RWPE2 (cell line): Measurements from ENCODE around the gene PHACTR4.
"Not testable (repeated sequence)": the region's sequence is repeated elsewhere in the genome, so short reads cannot be mapped to it uniquely, and the experiment has no call there.

Experiments used
- ATAC-seq: fragments of 200-7000 bp; cut with Tn5 transposase; 3 replicates; pipeline ENCODE4 v1.9.1; 2021; ENCODE audit warnings: low read depth
- DNase-seq: peaks from one replicate; pipeline ENCODE4 v3.0.0-alpha.2; 2020; ENCODE audit warnings: low spot score
- H3K27ac ChIP-seq: fragments of 450-650 bp; 2 replicates; pipeline ENCODE4 v1.5.1; 2017; ENCODE audit warnings: mild to moderate bottlenecking; ENCODE audit not compliant: poor library complexity, severe bottlenecking
- H3K27me3 ChIP-seq: fragments of 250-450 bp; sonication (Bioruptor Pico); 2 replicates; pipeline ENCODE4 v1.5.1; 2021; ENCODE audit warnings: mild to moderate bottlenecking, moderate library complexity; ENCODE audit not compliant: insufficient read depth, poor library complexity, severe bottlenecking
- H3K36me3 ChIP-seq: fragments of 250-450 bp; sonication (Bioruptor Pico); 2 replicates; pipeline ENCODE4 v1.5.1; 2020; ENCODE audit warnings: low read depth, mild to moderate bottlenecking, moderate library complexity
- H3K4me1 ChIP-seq: fragments of 250-450 bp; sonication (Bioruptor Pico); 2 replicates; pipeline ENCODE4 v1.5.1; 2021; ENCODE audit warnings: mild to moderate bottlenecking, moderate library complexity; ENCODE audit not compliant: insufficient read depth, poor library complexity, severe bottlenecking
- H3K4me3 ChIP-seq: fragments of 250-450 bp; sonication (Bioruptor Pico); 2 replicates; pipeline ENCODE4 v1.5.1; 2021; ENCODE audit warnings: mild to moderate bottlenecking, moderate library complexity; ENCODE audit not compliant: severe bottlenecking
- H3K9me3 ChIP-seq: fragments of 250-450 bp; sonication (Bioruptor Pico); 2 replicates; pipeline ENCODE4 v1.5.1; 2021; ENCODE audit warnings: mild to moderate bottlenecking, moderate library complexity; ENCODE audit not compliant: severe bottlenecking
- TF ChIP-seq, protein P1 (sequence below): fragments of 450-650 bp; IDR thresholded peaks from one replicate; pipeline ENCODE4 v1.5.1; 2017; ENCODE audit warnings: mild to moderate bottlenecking, moderate library complexity; ENCODE audit not compliant: poor library complexity, severe bottlenecking

The PHACTR4 gene

DNA sequence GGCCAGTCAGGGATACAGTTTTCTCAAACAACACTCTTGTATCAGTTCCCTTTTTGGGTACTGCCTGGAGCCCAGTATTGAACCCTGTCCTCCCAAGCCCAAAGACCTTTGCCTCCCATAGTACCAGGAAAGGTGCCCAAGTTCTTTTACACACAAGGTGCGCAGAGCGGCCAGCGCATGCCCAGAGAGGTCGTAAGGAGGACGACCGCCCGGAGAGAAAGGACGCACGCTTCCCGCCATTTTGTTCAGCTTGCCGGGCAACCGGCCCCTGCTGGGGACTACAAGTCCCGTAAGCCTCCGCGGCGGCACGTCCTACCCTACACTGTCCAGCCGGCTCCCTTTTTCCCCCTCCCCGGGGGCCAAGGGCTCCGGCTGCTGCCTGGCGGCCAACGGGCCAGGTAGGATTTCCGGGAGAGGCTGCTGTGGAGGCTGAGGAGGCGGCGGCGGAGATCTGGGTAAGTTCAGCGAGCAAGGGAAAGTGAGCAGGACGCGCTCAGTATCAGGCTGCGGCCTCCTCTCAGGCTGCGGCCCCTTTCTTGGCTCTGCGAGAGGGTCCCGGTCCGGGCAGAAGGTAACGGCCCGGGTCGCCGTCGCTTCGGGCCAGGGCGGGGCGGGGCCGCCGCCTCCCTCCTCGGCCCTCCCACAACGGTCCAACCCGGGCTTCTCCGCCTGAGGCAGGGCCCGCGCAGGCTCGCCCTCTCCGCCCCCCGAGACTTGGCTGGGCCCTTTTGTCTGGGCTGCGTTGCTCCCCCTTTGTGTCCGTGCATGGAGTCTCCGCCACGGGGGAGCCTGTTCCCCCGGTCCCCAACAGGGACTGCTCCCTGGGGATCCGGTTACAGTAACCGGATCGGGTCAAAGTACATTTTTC, at the start of gene PHACTR4:
Gene PHACTR4, plus strand, starts transcription at position 370 of the 868 bp plus-strand sequence. CDS start 37,708 bp downstream, outside the sequence.
- Histone ChIP-seq H3K9me3 (no peaks in the 10 kb centered on the region), H3K27me3 (no peaks in the 10 kb centered on the region), H3K36me3 (peaks cover 11% of the 10 kb centered on the region; the same call in 1 of the 2 replicates), H3K4me3 (peak within 1 kb of the TSS; percentile 95), H3K27ac (peak within 1 kb of the TSS; percentile 75), H3K4me1 (peaks cover 29% of the 10 kb centered on the region)
- DNase-seq (peak; percentile 96), ATAC-seq (peak; percentile 96)
- TF ChIP-seq, protein P1, sequence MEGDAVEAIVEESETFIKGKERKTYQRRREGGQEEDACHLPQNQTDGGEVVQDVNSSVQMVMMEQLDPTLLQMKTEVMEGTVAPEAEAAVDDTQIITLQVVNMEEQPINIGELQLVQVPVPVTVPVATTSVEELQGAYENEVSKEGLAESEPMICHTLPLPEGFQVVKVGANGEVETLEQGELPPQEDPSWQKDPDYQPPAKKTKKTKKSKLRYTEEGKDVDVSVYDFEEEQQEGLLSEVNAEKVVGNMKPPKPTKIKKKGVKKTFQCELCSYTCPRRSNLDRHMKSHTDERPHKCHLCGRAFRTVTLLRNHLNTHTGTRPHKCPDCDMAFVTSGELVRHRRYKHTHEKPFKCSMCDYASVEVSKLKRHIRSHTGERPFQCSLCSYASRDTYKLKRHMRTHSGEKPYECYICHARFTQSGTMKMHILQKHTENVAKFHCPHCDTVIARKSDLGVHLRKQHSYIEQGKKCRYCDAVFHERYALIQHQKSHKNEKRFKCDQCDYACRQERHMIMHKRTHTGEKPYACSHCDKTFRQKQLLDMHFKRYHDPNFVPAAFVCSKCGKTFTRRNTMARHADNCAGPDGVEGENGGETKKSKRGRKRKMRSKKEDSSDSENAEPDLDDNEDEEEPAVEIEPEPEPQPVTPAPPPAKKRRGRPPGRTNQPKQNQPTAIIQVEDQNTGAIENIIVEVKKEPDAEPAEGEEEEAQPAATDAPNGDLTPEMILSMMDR, result no peak

DNA sequence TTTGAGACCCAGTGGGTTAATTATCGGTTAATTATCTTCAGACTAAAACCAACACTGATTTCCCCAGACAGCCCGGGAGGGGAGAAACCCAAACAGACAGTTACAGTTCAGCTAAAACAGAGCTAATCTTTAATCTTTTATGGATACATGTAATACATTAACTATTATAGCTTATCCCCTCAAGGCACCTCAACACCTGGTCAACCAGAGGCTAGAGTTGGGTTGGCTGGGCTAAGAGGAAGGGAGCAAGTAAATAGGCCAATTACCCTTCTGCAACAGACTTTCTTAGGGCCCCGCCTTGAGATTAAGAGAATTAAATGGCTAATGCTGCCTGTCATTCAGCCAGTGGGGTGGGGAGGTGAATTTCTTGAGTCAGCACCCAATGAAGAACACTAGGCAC, 47.3 kb upstream of the PHACTR4 start:
- Histone ChIP-seq H3K27me3 (no peaks in the 10 kb centered on the region), H3K4me3 (no peak overlapping the region), H3K9me3 (no peaks in the 10 kb centered on the region), H3K4me1 (peaks cover 3% of the 10 kb centered on the region), H3K27ac (no peak overlapping the region), H3K36me3 (no peaks in the 10 kb centered on the region)
- ATAC-seq, result no peak; the same call in 2 of the 3 replicates
- TF ChIP-seq, protein P1, result no peak
- no peak for DNase-seq

DNA sequence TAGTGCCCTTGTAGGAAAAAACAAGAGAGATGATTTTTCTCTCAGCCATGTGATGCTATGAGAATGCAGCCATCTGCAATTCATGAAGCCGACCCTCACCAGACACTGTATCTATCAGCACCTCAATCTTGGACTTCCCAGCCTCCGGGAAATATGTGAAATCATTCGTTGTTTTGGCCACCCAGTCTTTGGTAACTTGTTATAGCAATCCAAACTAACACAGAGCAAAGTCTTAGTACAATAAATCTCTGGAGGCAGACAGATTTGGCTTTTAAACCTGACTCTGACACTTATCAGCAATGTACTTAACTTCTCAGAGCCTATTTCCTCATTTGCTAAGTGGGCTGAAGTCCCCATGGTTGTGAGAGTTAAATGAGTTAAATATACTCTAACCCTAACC, 45.8 kb upstream of the PHACTR4 start:
- ATAC-seq (no peak), DNase-seq (no peak)
- TF ChIP-seq, protein P1, result no peak
- Histone ChIP-seq H3K4me1 (peaks cover 4% of the 10 kb centered on the region), H3K36me3 (no peaks in the 10 kb centered on the region), H3K4me3 (no peak overlapping the region), H3K9me3 (no peaks in the 10 kb centered on the region), H3K27me3 (no peaks in the 10 kb centered on the region), H3K27ac (no peak overlapping the region)

DNA sequence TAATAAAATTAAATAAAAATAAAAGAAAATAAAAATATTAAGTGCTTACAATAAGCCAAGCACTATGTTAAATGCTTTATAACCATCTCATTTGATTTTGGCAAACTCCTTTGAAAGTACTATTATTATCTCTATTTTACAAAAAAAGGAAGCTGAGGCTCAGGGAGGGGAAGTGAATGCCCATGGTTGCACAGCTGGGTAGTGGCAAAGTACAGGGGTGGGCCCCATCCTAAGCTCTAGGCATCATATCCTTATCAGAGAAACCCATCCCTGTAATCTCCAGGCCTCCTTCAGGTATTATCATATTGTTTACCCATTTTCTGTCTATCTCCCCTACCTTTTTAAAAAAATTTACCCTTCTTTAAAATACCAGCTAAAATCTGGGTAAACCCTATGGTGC, 43.0 kb upstream of the PHACTR4 start:
- TF ChIP-seq, protein P1, result no peak
- H3K9me3 ChIP-seq, result no peaks in the 10 kb centered on the region
- no peak overlapping the region for H3K4me3 ChIP-seq
- H3K27me3 ChIP-seq, result no peaks in the 10 kb centered on the region
- peaks cover 14% of the 10 kb centered on the region for H3K36me3 ChIP-seq
- ATAC-seq (no peak), DNase-seq (no peak)
- H3K27ac ChIP-seq, result peak overlapping the region; percentile 75
- peaks cover 9% of the 10 kb centered on the region for H3K4me1 ChIP-seq

DNA sequence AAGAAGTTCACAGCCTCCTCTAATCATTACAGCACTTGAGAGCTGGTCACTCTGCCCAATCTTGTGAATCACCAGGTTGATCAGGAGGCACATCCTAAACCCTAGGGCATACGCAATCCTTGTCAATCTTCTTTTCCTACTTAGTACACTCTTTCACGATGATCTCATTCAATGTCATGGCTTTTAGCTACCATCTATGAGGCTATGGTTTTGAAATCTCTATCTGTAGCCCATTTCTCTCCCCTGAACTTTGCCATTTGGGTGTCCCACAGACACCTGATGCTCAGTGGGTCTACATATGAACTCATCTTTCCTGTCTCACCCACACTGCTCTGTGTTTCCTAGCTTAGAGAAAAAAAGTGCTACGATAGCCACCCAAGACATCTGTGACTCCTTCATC, 42.6 kb upstream of the PHACTR4 start:
- no peak for DNase-seq
- H3K27me3 ChIP-seq, result no peaks in the 10 kb centered on the region

DNA sequence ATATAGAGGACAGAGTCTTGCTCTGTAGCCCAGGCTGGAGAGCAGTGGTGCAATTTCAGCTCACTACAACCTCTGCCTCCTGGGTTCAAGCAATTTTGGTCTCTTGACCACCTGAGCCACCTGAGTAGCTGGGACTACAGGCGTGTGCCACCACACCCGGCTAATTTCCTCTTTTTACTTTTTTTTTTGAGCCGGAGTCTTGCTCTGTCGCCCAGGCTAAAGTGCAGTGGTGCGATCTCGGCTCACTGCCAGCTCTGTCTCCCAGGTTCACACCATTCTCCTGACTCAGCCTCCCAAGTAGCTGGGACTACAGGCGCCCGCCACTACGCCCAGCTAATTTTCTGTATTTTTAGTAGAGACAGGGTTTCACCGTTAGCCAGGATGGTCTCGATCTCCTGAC, 42.1 kb upstream of the PHACTR4 start:
- H3K4me3 ChIP-seq, ATAC-seq, H3K27me3 ChIP-seq, H3K9me3 ChIP-seq, H3K4me1 ChIP-seq, DNase-seq: not testable (repeated sequence)
- peak overlapping the region; percentile 75 for H3K27ac ChIP-seq
- H3K36me3 ChIP-seq, result peaks cover 23% of the 10 kb centered on the region

More for the DNA sequence above, 42.6 kb upstream of the PHACTR4 start:
- H3K4me1 ChIP-seq, result peaks cover 9% of the 10 kb centered on the region
- H3K36me3 ChIP-seq, result peaks cover 18% of the 10 kb centered on the region
- no peaks in the 10 kb centered on the region for H3K9me3 ChIP-seq
- TF ChIP-seq, protein P1, result no peak
- peak overlapping the region; percentile 75 for H3K27ac ChIP-seq
- ATAC-seq, result peak; percentile 71
- H3K4me3 ChIP-seq, result no peak overlapping the region
